ENCODE data around the gene SESN3. TPM values are rescaled to one million over a fixed set of nuclear protein-coding genes. Genes with fewer than 3 reads are reported as not detected.

The SESN3 gene
- total RNA-seq, 1 experiment from 2014 or later = 4.9 TPM

- ChIA-PET POLR2A (ENCODE audit: low non-redundant PET) (no interaction called here), CTCF (no interaction called here)
- H3K27me3 ChIP-seq (replicated peaks; ENCODE audit: insufficient read depth, low read depth, low read length, poor library complexity) = no peaks in the 10 kb centered on the region
- no peak for DNase-seq (ENCODE audit: low spot score)
- TF ChIP-seq, protein P1, sequence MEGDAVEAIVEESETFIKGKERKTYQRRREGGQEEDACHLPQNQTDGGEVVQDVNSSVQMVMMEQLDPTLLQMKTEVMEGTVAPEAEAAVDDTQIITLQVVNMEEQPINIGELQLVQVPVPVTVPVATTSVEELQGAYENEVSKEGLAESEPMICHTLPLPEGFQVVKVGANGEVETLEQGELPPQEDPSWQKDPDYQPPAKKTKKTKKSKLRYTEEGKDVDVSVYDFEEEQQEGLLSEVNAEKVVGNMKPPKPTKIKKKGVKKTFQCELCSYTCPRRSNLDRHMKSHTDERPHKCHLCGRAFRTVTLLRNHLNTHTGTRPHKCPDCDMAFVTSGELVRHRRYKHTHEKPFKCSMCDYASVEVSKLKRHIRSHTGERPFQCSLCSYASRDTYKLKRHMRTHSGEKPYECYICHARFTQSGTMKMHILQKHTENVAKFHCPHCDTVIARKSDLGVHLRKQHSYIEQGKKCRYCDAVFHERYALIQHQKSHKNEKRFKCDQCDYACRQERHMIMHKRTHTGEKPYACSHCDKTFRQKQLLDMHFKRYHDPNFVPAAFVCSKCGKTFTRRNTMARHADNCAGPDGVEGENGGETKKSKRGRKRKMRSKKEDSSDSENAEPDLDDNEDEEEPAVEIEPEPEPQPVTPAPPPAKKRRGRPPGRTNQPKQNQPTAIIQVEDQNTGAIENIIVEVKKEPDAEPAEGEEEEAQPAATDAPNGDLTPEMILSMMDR (conservative IDR thresholded peaks at IDR 0.05; ENCODE audit: low read depth, low read length) = no peak
- TF ChIP-seq EZH2 (IDR thresholded peaks at IDR 0.05; ENCODE audit: borderline replicate concordance, low read depth, low read length, poor library complexity, severe bottlenecking) = no peak
- H3K36me3 ChIP-seq (ENCODE audit: insufficient read depth, low read length, poor library complexity, severe bottlenecking) = no peaks in the 10 kb centered on the region
- no peaks in the 10 kb centered on the region for H3K9me3 ChIP-seq (ENCODE audit: low read depth, low read length, poor library complexity, severe bottlenecking)
- BruUV-seq (replicated peaks) = no TSS peak
- intact Hi-C loops (cut with micrococcal nuclease; ENCODE audit: unreplicated experiment) = no loop called here
- no peak overlapping the region for H3K4me3 ChIP-seq (ENCODE audit: low read depth, low read length, poor library complexity, severe bottlenecking)
- H3K4me1 ChIP-seq (ENCODE audit: insufficient read depth, low read length, poor library complexity, severe bottlenecking) = no peaks in the 10 kb centered on the region
- H3K27ac ChIP-seq (ENCODE audit: low read depth, low read length, poor library complexity, severe bottlenecking) = no peak overlapping the region
Measured at GRCh38 chr11:95187723-95188122, 43.3 kb downstream of the SESN3 start.

- CTCF ChIA-PET = no interaction called here
- intact Hi-C loops (cut with micrococcal nuclease; ENCODE audit: unreplicated experiment) = no loop called here
- Histone ChIP-seq H3K4me1 (ENCODE audit: insufficient read depth, low read length, poor library complexity, severe bottlenecking) (no peaks in the 10 kb centered on the region), H3K9me3 (ENCODE audit: low read depth, low read length, poor library complexity, severe bottlenecking) (no peaks in the 10 kb centered on the region), H3K36me3 (ENCODE audit: insufficient read depth, low read length, poor library complexity, severe bottlenecking) (no peaks in the 10 kb centered on the region), H3K27me3 (replicated peaks; ENCODE audit: insufficient read depth, low read depth, low read length, poor library complexity) (no peaks in the 10 kb centered on the region), H3K27ac (ENCODE audit: low read depth, low read length, poor library complexity, severe bottlenecking) (no peak overlapping the region), H3K4me3 (ENCODE audit: low read depth, low read length, poor library complexity, severe bottlenecking) (no peak overlapping the region)
- BruUV-seq (replicated peaks) = no TSS peak
- POLR2A ChIA-PET (ENCODE audit: low non-redundant PET) = no interaction called here
- TF ChIP-seq, protein P1 (conservative IDR thresholded peaks at IDR 0.05; ENCODE audit: low read depth, low read length) = no peak
- no peak for TF ChIP-seq EZH2 (IDR thresholded peaks at IDR 0.05; ENCODE audit: borderline replicate concordance, low read depth, low read length, poor library complexity, severe bottlenecking)
- no peak for DNase-seq (ENCODE audit: low spot score)
Measured at GRCh38 chr11:95182397-95182796, 48.6 kb downstream of the SESN3 start.

- no peak for TF ChIP-seq EZH2 (IDR thresholded peaks at IDR 0.05; ENCODE audit: borderline replicate concordance, low read depth, low read length, poor library complexity, severe bottlenecking)
- TF ChIP-seq, protein P1 (conservative IDR thresholded peaks at IDR 0.05; ENCODE audit: low read depth, low read length) = no peak
- ChIA-PET POLR2A (ENCODE audit: low non-redundant PET) (interaction anchor here (0.7 kb wide), 1 partner anchor 26 kb away, joined by 6 read pairs; no protein-coding TSS in a partner anchor), CTCF (no interaction called here)
- H3K4me1 ChIP-seq (ENCODE audit: insufficient read depth, low read length, poor library complexity, severe bottlenecking) = no peaks in the 10 kb centered on the region
- BruUV-seq (replicated peaks) = no TSS peak
- no peak overlapping the region for H3K4me3 ChIP-seq (ENCODE audit: low read depth, low read length, poor library complexity, severe bottlenecking)
- H3K27ac ChIP-seq (ENCODE audit: low read depth, low read length, poor library complexity, severe bottlenecking) = no peak overlapping the region
- H3K27me3 ChIP-seq (replicated peaks; ENCODE audit: insufficient read depth, low read depth, low read length, poor library complexity) = no peaks in the 10 kb centered on the region
- H3K9me3 ChIP-seq (ENCODE audit: low read depth, low read length, poor library complexity, severe bottlenecking) = no peaks in the 10 kb centered on the region
- DNase-seq (ENCODE audit: low spot score) = no peak
- intact Hi-C loops (cut with micrococcal nuclease; ENCODE audit: unreplicated experiment) = no loop called here
- no peaks in the 10 kb centered on the region for H3K36me3 ChIP-seq (ENCODE audit: insufficient read depth, low read length, poor library complexity, severe bottlenecking)
Measured at GRCh38 chr11:95175818-95176380, 55.1 kb downstream of the SESN3 start.

All from A673 (cell line).